C4-2B (cell line): ENCODE measurements around the gene MYZAP.

Experiments used
- ZFX ChIP-seq: fragments of 450-650 bp; IDR thresholded peaks from 2 replicates; pipeline ENCODE4 v1.6.1; 2017
- TF ChIP-seq, protein P1 (sequence below): fragments of 450-650 bp; conservative IDR thresholded peaks from 2 replicates; pipeline ENCODE4 v1.5.1; 2017; ENCODE audit warnings: mild to moderate bottlenecking

DNA sequence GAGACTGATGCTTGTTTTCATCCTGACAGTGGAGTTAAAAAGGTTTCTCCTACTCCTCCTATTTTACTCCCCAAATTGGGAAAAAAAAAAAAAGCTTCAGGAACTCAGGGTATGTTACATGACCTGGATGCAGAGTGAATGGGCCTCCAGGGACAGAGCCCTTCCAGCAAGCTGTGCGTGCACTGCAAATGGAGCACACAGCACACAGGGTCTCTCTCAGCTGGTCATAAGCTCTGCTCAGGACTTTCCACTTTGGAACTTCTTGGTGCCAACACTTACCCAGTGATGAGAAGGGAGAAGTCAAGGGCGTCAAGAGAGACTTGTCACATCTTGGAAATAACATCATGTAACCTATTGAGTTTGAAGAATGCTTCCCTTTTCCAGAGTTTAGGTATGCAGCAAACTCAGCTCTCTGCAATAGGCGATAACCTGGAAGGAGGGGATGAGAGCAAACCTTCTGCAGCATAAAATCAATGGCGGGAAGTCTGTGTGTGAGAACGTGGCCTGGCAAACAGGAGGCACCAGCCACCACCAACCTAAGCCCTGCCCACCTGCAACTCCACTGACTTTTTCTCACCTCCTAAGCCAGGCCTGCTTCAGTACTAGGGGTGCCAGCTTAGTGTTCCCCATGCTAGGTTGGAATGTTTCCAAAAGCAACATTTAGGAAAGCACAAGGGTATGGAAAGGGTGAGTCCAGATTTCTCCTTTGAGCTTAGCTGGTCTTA is 39.8 kb downstream of the MYZAP start:
- TF ChIP-seq, protein P1, sequence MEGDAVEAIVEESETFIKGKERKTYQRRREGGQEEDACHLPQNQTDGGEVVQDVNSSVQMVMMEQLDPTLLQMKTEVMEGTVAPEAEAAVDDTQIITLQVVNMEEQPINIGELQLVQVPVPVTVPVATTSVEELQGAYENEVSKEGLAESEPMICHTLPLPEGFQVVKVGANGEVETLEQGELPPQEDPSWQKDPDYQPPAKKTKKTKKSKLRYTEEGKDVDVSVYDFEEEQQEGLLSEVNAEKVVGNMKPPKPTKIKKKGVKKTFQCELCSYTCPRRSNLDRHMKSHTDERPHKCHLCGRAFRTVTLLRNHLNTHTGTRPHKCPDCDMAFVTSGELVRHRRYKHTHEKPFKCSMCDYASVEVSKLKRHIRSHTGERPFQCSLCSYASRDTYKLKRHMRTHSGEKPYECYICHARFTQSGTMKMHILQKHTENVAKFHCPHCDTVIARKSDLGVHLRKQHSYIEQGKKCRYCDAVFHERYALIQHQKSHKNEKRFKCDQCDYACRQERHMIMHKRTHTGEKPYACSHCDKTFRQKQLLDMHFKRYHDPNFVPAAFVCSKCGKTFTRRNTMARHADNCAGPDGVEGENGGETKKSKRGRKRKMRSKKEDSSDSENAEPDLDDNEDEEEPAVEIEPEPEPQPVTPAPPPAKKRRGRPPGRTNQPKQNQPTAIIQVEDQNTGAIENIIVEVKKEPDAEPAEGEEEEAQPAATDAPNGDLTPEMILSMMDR: no peak
- TF ChIP-seq ZFX: no peak
